HEK293 (cell line): ENCODE results near the gene OLA1.

Experiments
- CTCF ChIP-seq: fragments of 450-650 bp; formaldehyde crosslinking; IDR thresholded peaks from 2 replicates; pipeline ENCODE4 v1.5.1; 2016; ENCODE audit warnings: missing biosample characterization, missing genetic modification characterization
- GLIS1 ChIP-seq: fragments of 450-650 bp; formaldehyde crosslinking; IDR thresholded peaks from 2 replicates; pipeline ENCODE4 v1.5.1; 2016; ENCODE audit warnings: missing biosample characterization, missing genetic modification characterization
- MEIS1 ChIP-seq: sonication (generic); formaldehyde crosslinking; IDR thresholded peaks from 2 replicates; pipeline ENCODE4 v1.8.1; 2022; ENCODE audit warnings: missing genetic modification reagents, mild to moderate bottlenecking, borderline replicate concordance
- PATZ1 ChIP-seq: fragments of 450-650 bp; formaldehyde crosslinking; IDR thresholded peaks from 2 replicates; pipeline ENCODE4 v1.5.1; 2016; ENCODE audit warnings: missing biosample characterization, missing genetic modification characterization
- ZBTB10 ChIP-seq: fragments of 450-650 bp; formaldehyde crosslinking; IDR thresholded peaks from 2 replicates; pipeline ENCODE4 v1.5.1; 2016; ENCODE audit warnings: missing biosample characterization, missing genetic modification characterization
- ZBTB20 ChIP-seq: fragments of 450-650 bp; formaldehyde crosslinking; IDR thresholded peaks from 2 replicates; pipeline ENCODE4 v1.5.1; 2016; ENCODE audit warnings: missing biosample characterization, missing genetic modification characterization
- ZBTB21 ChIP-seq: fragments of 450-650 bp; formaldehyde crosslinking; IDR thresholded peaks from 2 replicates; pipeline ENCODE4 v1.5.1; 2017; ENCODE audit warnings: missing biosample characterization, missing genetic modification characterization
- ZFP3 ChIP-seq: fragments of 450-650 bp; formaldehyde crosslinking; IDR thresholded peaks from 2 replicates; pipeline ENCODE4 v1.5.1; 2016; ENCODE audit warnings: low read depth, missing biosample characterization, missing genetic modification characterization
- ZNF416 ChIP-seq: fragments of 450-650 bp; formaldehyde crosslinking; IDR thresholded peaks from 2 replicates; pipeline ENCODE4 v1.5.1; 2016; ENCODE audit warnings: missing biosample characterization, missing genetic modification characterization
- ZSCAN18 ChIP-seq: fragments of 450-650 bp; formaldehyde crosslinking; IDR thresholded peaks from 2 replicates; pipeline ENCODE4 v1.5.1; 2016; ENCODE audit warnings: missing biosample characterization, missing genetic modification characterization
- TF ChIP-seq, protein P1 (sequence below): fragments of 450-650 bp; formaldehyde crosslinking; IDR thresholded peaks from 2 replicates; pipeline ENCODE4 v1.5.1; 2016; ENCODE audit warnings: missing biosample characterization, missing genetic modification characterization, borderline replicate concordance

DNA sequence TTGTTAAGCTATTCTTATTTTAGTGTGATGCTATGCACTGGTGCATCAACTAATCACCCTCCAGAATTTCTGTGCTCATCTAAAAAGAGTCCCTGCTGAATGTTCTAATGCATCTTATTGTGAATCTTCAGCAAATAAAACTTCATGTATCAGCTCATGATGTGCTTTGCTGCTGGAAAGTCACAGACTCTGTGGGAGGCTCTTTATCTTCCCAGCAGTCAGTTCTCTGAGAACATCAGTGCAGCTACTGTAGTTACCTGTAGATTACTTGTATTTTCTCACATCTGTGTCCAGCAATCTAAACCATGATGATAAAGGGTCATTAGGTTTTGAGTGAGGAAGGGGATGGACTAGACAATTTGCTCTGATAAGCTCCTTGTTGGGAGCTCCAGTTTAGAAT lies 141.6 kb downstream of the OLA1 start:
- no peak for TF ChIP-seq CTCF (tag by site-specific recombination)
- no peak for TF ChIP-seq GLIS1 (tag by site-specific recombination)
- no peak for TF ChIP-seq ZBTB21 (tag by site-specific recombination)
- TF ChIP-seq ZBTB20 (tag by site-specific recombination) = no peak
- TF ChIP-seq PATZ1 = no peak
- no peak for TF ChIP-seq ZBTB10 (tag by site-specific recombination)
- no peak for TF ChIP-seq MEIS1 (CRISPR knock-in tag)
- TF ChIP-seq ZFP3 = no peak
- no peak for TF ChIP-seq ZSCAN18 (tag by site-specific recombination)
- TF ChIP-seq ZNF416 = no peak
- TF ChIP-seq, protein P1, sequence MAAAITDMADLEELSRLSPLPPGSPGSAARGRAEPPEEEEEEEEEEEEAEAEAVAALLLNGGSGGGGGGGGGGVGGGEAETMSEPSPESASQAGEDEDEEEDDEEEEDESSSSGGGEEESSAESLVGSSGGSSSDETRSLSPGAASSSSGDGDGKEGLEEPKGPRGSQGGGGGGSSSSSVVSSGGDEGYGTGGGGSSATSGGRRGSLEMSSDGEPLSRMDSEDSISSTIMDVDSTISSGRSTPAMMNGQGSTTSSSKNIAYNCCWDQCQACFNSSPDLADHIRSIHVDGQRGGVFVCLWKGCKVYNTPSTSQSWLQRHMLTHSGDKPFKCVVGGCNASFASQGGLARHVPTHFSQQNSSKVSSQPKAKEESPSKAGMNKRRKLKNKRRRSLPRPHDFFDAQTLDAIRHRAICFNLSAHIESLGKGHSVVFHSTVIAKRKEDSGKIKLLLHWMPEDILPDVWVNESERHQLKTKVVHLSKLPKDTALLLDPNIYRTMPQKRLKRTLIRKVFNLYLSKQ (tag by site-specific recombination) = no peak
